ENCODE data around the gene NR2C2.
"Not testable (repeated sequence)": the region's sequence is repeated elsewhere in the genome, so short reads cannot be mapped to it uniquely, and the experiment has no call there.

NR2C2 gene

DNA sequence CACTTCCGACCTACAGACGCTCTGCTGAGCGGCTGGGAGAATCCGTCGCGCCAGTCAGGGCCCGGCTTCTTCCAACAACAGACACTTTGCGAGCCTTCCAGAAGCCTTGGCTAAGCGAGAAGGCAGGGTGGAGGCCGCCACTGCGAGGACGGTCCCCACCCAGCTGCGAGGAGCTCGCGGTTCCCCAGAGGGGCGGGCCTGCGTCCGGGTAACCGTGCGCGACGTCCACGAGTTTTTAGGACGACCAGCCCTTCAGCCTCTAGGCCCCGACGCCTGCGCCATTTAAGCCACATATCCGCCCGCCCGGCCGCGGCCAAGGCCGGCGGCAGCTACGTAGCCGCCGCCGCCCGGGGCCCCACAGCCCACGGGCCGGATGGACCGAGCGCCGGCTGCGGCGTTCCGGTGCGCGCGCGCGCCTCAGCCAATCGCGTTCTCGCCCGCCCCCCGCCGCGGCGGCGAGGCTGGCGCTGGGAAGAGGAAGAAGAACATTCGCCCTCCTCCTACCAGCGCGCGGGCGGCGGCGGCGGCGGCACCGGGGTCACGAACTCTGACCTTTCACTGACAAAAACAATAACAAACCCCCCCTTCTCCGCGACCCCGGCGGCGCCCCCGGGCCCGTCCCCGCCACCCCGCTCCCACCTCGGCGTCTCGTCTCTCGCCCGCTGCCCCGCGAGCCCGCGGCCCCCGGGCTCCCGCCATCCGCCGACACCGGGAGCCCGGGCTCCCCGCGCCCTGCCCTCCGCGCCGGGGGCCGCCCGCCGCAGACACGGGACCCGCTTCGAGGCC is at the start of gene NR2C2:
Gene NR2C2, plus strand, starts transcription at position 484 of the 786 bp plus-strand sequence. CDS start 56,332 bp downstream, outside the sequence.
- DNase-seq: peak; percentile 45

DNA sequence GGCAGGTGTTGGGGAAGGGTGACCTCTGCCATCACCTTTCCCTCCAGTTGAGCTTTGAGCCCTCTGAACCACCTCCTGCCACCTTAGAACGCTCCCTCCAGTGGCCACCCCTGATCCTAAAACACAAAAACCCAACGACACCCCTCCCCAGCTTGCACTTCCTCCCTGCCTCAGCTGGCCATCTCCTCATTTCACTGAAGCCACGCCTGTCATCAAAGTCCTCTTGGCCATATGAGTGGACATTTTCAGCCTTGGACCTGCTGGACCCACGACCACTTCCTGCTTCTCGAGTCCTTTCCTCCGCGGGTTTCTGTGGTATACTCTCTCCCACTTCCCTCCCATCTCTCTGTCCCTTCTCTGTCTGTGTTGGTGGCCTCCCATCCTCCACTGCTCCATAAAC is 48.5 kb upstream of the NR2C2 start:
- DNase-seq: no peak

DNA sequence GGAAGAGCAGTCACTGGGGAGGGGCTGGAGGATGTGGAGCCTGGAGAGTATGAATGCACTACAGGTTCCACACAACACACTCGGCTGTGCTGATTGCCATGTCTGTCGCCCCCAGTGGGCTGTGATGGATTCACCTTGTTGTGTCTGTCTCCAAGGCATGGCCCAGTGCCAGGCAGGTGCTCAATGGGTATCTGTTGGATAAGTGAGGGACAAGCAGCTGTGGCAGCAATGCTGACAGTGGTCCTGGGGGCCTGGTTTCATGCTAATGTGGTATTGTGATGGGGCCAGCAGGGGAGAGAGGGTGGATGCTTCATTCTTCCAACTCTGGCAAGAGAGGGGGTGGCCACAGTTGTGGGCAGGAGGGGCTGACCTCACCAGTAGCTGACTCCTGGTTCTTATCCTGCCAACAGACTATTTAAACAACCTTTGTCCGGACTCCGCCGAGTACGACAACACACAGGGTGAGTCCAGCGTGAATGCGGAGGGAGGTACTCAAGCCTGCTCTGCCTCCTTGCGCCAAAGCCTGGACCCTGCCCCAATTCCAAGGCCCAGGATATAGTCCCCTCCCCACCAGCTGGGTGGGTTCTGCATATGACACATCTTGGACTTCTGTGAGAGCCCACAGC is 47.3 kb upstream of the NR2C2 start:
- DNase-seq: peak; percentile 81

DNA sequence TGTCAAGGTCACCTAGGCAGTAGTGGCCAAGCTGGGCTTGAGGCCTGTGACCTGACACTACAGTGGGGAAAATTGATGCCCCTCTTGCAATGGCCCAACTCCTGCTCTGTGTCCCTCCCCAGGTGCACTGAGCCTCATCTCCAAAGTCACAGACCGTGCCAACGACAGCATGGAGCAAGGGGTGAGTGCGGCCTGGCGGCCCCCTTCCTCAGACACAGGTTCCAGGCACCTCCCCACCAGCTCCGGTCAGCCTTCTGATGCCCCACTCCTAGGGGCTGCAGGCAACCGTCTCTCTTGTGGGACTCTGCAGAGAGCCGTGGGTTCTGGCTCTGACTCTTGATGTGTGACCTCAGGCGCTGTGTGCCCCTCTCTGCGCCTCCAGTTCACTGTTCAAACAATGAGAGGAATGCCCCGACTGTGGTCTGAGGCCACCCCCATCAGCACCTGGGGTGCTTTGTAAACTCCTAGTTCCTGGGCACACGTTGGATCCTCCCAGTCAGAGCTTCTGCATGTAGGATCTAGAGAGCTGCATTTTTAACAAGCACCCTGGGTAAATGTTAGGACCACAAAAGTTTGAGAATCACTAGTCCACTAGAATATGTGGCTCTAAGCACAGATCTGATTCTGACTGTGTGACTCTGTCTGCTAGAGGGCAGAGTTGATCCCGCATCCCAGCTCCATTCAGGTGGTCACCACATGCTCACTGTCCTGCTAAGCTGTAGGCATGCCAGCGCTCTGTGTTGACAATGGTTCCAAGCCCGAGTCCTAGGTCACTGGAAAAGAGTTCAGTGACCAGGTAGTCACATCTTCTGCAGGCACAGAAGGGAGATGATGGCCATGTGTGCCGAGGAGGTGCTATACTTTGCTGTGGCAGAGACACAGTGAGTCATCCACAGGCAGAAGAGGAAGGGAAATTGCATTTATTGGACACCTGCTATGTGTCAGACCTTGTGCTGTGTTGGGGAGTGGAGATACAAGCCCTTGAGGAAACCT is 46.2 kb upstream of the NR2C2 start:
- DNase-seq: no peak

DNA sequence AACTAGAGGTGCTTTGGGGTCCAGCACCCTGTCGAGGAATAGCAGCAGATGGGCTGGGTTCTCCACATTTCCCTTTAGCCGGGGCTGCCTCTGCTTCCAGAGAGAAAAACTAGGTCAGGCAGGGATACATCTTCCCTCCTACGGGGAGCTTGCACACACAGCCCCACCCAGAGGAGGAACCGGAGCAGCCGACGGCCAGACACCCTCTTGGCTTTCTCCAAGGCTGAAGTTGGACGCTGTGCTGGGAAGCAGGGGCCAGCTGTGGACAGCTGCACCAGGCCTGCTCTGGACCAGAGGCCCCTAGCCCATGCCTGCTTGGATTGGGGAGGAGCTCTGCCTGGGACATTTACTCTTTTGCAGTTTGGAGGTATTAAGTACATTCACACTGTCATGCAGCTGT is 44.7 kb upstream of the NR2C2 start:
- DNase-seq: no peak

DNA sequence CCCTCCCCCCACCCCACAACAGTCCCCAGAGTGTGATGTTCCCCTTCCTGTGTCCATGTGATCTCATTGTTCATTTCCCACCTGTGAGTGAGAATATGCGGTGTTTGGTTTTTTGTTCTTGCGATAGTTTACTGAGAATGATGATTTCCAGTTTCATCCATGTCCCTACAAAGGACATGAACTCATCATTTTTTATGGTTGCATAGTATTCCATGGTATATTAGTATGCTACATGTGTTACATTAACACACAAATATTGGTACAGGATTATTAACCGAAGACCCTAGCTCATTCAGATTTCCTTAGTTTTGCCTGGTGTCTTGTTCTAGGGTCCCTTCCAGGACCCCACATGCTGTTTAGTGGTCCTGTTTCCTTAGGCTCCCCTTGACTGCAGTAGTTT is 43.9 kb upstream of the NR2C2 start:
- DNase-seq: not testable (repeated sequence)

DNA sequence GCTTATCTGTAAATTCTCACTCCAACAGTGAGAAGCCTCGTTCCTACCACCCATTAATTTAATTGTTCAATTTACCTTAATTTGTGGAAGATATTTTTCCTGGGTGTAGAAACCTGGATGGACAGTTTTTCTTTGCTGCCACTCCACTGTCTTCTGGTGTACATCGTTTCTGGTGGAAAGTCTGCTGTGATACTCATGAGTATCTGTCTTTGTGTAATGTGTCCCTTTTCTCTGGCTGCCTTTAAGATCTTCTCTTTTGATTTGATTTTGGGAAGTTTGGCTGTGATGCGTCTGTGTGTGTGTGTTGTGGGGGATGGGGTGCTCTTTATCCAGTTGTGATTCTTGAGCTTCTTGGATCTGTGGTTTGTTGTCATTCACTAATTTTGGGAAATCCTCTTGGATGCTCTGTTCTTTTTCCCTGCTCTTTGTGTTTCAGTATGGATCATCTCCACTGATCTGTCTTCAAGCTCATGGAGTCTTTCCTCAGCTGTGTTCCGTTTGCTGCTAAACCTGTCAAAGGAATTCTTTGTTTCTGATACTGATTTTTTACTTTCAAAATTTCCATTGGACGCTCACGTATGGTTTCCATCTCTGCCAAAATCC is 42.2 kb upstream of the NR2C2 start:
- no peak for DNase-seq

DNA sequence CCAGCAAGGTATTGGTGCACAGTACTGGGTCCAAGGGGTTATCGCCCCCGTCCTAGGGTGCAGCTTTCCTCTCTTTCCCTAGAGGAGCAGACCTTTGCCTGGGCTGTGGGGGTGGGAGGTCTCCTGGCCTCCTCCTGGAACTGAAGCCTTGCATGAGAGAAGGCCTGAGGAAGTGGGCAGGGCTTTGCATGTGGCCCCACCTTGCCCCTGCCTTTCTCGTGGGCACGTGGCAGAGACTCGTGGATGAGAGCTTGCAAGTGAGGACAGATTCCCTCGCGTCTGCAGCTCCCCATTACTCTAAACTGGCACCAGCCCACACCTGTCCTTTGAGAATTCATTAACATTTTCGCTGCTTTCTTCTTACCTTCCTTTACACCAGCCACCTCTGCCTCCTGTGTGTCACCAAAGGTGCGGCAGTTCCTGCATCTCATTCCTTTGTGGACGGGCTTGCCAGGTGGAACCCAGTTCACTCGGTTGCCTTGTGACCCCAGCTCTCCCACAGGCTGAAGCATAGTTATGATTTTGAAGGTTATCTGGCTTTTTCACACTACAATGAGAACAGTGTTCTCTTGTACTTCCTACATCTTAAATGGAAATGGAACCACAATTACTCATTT is 40.9 kb upstream of the NR2C2 start:
- no peak for DNase-seq

DNA sequence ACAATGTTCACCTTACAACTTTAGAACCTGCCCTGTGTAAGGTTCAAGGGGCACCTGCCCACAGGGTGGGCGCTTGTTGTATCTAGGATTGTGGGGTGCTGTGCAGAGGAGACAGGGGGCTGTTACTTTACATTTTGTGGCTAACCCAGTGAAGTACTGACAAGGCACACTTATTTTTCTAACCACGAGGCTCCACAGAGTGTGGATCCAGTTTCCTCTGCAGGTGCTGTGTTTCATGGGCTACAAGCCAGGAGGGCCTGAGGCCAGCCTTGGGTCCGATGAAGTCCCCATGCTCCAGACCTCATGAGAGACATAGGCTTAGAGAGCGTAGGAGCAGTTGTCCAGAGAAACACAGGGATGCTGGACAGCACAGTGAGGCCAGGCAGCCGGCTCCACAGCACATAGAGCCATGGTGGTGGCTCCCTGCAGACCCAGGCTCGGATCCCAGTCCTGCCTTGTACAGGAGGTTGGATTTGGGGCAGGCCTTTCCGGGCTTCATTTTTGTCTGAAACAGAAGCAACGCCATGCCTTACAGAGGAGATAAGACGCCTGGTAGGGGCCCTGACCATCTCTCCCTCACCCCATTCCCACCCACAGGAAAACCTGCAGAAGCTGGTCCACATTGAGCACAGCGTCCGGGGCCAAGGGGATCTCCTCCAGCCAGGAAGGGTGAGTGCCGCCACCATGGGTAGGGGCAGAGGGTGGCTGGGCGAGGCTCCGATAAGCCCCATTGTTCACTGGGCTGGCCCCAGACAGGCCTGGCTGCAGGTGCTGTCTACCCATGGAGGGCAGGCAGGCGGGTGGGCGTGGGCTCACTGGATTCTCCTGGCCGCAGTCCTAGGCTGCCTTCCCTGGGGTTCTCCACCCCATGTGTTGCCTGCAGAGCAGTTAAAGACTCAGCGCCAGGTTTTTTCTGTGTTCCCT is 40.1 kb upstream of the NR2C2 start:
- DNase-seq: no peak

DNA sequence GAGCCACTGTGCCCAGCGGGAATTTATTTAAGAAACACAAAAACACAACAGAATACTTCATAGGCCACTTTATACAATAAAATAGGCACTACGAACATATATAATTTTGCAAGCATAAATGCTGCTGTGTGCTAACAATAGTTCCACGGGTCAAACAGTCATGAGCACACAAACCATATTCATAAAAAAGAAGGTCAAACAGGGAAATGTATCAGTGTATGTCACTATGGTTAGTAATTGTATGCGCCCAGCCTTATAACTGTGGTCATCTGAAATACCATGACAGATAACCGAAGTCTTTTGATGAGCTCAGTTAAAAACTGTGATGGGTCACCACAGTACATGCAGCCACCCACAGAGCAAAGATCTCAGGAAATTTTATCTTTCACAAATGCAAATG is 38.1 kb upstream of the NR2C2 start:
- no peak for DNase-seq

DNA sequence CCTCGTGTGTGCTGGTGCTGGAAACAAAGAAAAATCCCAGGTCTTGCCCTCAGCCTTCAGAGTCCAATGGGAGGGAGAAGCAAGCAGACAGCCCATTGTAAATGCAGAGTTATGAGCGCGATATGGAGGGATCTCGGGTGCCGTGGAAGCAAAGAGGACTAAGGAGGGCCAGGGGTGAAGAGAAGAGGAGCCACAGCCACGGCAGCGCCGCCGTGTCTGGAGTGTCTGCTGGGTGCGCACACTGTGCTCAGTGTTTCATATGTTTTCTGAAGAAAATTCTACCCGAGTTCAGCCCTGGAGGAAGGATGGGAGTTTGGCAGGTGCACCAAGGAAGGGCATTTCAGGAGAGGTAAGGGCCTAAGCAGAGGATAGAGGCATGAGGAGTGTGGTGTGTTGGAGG is 35.7 kb upstream of the NR2C2 start:
- no peak for DNase-seq

DNA sequence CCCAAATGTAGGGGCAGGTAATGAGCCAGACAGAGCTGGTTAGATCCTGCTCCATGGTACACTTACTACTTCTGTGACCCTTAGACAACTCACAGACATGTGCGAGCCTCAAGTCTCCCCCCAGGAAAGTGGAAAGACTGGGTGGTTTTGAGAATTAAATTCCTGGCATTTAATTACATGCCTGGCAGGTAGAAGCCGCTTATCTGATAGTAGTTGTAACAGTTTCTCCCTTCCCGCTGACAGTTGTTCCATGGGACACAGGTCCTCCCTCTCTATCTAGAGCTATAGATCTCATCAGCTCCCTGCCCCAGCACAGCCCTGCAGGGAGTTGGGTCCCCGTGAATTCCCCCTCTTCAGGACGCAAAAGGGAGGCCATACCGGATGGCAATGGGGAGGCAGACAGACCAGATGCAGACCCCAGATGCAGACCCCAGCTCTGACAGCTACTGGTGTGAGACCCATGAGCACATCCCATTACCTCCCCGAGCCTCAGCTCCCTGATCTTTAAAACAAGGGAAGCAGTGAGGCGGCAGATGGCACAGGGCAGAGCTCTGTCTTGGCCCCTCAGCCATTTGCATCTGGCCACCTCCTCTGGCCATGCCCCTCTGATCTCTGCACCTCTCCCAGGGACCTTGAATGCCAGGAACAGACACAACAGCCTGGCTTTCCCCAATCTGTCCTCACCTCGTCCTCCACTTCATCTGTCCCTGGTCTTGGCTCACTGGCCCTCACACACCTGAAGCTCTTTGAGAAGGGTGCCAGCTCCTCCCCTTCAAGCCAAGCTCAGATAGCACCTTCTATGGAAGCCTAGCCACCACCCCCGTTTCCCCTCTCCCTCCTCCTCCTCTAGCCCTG is 34.1 kb upstream of the NR2C2 start:
- no peak for DNase-seq

DNA sequence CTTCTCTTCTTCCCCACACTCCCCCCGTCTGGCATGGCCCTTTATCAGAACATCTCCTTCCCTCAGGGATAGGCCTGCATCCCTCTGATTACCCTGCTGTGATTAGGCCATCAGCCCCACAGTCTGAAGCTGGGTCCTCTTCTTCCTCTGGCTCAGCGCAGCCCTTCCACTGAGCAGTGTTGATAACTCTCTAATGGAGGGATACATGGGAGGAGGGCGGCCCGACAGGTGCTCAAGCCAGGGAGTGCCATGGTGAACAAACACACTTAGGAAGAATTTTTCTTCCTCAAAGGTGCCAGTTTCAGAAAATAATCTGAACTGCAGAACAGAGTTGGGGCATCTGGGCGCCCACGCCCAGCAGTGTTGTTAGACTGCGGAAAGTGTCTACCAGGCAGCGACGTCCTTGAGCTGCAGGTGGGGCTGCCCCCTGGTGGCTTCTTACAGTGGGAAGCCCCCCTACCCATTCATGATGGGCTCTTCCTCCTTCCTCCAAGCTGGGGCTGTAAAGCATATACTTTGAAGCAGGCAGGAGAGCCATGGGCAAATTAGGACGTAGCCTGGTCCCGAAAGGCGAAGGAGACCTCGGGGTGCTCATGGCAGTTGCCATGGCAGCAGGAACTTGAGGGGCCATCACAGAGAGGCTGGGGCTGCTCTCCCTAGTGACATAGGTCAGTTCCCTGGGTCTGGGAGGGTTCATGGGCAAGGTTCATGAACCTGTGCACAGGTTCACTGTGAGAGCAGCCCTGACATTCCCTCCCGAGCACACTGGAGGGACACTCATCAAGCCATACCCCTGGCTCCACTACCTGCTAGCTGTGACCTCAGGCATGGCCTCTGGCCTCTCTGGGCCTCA is 33.2 kb upstream of the NR2C2 start:
- no peak for DNase-seq

DNA sequence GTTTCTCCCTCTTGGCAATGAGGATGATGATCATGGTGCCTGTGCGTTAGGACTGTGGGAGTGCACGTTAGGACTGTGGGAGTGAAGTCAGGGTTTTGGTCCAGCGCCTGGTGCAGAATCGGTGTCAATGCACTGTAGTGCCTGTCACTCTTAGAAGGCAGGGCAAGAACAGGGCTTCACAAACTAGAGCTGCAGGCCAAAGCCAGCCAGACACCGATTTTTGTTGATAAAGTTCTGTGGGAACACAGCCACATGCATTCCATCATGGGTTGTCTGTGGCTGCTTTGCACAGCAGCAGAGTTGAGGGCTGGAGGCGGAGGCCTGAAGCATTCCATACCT is 32.6 kb upstream of the NR2C2 start:
- DNase-seq: no peak

DNA sequence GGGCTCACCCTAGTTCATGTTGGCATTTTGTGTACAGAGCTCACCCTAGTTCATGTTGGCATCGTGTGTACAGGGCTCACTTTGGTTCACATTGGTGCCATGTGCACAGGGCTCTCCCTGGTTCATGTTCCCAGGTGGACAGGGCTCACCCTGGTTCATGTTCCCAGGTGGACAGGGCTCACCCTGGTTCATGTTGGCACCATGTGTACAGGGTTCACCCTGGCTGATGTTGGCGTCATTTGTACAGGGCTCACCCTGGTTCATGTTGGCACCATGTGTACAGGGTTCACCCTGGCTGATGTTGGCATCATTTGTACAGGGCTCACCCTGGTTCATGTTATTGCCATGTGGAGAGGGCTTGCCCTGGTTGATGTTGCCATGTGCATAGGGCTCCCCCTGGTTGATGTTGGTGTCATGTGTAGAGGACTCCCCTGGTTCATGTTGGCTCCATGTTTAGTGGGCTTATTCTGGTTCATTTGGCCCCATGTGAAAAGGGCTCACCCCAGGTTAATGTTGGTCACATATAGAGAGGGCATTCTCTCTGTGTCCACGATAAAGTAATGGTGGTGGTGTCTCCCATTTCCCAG is 31.7 kb upstream of the NR2C2 start:
- no peak for DNase-seq

DNA sequence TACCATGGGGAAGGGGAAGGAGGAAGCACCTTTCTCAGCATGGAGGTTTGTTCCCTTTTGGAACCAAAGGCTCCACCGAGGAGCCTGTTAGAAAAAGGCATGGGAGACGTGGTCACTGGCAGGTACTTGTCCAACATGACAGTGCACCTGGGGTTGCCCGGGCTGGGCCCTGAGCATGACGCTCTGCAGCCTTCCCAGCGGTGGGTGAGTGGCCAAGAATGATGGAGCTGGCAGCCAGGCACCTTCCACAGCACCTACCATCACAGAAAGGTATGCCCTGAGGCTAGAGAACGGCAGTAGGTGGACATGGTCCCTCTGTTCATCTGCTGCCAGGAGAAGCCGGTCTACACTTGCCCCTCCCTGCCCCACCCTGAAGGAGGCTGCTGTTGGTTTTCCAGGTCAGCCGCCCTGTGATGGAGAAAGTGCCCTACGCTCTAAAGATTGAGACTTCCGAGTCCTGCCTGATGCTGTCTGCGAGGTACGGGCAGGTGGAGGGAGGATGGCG is 29.0 kb upstream of the NR2C2 start:
- no peak for DNase-seq

DNA sequence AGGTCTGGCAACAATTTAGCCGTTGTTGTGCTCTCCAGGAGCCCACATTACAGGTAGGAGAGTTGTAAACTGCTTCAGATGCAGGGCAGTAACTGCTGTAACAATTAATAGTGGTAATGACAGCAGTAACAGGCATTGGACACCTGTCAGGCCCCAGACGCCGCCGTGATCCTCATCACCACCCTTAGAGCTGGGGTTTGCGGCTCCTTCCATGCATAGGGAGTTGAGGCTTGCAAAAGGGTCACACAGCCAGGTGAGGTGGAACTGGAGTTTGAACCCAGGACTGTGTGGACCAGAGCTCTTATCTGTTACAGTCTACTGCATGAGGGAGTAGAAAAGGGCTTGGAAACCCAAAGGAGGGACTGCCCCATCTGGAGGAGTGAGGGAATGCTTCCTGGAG is 26.8 kb upstream of the NR2C2 start:
- DNase-seq: no peak

DNA sequence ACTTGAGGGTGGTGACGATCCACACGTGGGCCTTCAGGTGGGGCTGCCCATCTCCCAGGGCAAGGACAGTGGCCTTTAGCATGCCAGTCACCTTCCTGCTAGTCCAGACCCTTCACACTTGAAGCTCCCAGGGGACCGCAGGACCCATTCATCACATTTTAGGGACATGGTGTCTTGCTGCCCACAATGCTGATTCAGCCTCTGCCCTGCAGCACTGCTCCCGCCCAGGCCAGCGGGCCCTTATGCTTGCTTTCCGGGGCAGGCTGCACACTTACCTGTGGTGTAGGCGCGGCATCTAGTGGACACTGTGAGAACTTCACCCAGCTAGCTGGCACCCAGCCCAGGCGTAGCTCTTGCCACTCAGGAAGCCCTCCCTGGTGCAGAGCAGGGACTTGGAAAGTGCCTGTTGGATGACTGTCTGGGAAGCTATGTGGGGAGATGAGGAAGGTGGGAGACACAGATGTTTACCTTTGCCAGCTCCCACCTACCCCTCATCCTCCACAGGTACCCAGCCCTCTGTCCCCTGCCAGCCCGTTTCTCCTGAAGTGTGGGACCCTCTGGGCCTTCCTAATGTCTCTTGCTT is 26.3 kb upstream of the NR2C2 start:
- peak; percentile 63 for DNase-seq
